NCI-H187 treated with DMSO at 0.1 percent for 48 hours (cell line): ENCODE data around the gene FGD6.
"Not testable (repeated sequence)": the region's sequence is repeated elsewhere in the genome, so short reads cannot be mapped to it uniquely, and the experiment has no call there.

Experiments used
- DNase-seq: peaks from one replicate; lab custom pipeline; 2025; lab: John Stamatoyannopoulos, UW

The FGD6 gene

GRCh38 chr12:95205016-95205624 is 12.1 kb downstream of the FGD6 start:
- no peak for DNase-seq

- DNase-seq, result no peak
These were observed 13.0 kb downstream of the FGD6 start for GRCh38 chr12:95204141-95204866.

DNA sequence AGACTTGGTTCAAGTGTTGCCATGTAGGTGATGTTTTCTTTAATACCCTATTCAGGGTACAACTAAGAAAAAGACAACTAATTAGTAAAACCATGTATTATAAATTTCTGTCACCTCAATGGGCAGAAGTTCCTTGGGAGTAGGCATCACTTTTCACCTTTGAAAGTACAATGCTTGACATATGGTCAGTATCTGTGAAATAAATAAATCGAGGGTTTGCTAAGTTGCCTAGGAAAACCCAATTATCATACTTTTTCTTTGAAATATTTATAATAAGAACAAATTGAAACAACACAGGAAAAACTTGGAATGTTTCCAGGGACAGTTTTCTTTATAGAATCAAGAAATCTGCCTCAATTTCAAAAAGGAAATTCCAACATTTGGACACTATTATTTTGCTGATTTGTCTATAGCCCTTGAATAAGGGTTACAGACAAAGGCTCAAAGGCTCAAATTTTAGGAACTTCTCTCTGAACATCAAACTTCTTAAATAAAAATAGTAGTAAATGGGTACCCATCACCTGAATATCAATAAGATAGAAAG is 13.7 kb downstream of the FGD6 start:
- no peak for DNase-seq

DNA sequence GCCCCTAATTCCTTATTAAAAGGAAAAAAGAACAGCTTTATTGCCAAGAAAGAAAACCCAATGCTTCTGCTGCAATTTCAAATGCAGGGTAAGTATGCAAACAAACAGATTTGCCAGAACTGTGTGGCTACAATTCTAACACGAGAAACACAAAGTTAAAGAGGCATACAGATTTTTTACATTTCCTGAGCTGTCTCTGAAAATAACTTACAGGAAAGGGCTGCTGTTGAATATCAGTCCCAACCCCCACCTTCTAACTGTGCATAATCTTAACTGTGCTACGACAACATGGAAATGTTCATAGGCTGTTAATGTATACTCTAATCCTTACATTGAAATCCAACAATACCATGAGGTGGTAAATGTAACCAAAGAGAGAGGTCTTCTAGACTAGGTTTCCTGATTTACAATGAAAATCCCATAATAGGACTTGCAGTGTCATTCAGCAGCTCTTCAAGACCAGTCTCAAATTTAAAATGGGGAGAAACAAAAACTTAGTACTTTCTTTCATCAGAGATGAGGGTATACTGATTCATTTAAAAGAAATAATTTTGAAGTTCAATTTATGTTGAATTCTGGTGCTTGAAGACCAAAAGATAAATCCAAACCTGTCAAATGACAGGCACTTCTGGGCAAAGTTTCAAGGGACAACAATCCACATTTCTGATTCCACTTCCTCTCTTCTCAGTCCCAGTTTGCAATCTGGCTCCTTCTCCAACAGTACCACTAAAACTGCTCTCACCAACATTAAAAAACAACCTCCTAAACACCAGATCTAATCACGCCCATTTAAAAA is 14.4 kb downstream of the FGD6 start:
- DNase-seq, result no peak

GRCh38 chr12:95201056-95201670 is 16.1 kb downstream of the FGD6 start:
- no peak for DNase-seq

DNA sequence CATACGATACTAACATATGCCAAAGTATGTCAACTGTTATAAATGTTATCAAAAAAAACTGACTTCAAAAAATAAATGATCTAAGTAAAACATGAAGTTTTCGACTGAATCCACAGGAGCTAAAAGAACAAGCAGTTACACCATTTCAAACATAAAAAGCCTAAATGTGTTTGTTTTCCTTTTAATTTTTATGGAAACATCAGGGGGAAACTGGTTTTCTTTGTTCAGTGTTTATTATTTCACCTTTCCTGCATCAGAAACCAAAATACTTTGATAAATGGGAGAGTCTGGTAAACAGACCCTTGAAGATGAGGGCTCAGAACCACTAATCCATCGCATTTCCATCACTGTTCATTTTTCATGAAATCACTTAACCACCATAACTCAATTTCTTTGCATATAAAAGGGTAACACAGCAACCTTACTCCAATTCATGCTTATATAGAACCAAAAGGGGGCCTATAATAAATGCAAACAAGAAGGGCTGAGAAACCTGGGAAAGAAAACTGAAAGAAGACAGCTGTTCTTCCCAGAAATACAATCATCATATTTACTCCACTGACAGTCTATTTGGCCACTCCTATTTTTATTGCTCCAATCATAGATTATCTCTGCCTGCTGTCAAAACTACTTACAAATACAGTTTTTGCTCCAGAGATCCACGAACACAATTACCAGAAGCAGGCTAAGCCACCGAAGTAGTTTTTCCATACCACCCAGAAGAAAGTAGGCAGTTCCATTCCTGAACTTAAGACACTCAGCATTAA is 17.0 kb downstream of the FGD6 start:
- no peak for DNase-seq

- no peak for DNase-seq
These were observed 18.4 kb downstream of the FGD6 start for GRCh38 chr12:95198914-95199313.

DNA sequence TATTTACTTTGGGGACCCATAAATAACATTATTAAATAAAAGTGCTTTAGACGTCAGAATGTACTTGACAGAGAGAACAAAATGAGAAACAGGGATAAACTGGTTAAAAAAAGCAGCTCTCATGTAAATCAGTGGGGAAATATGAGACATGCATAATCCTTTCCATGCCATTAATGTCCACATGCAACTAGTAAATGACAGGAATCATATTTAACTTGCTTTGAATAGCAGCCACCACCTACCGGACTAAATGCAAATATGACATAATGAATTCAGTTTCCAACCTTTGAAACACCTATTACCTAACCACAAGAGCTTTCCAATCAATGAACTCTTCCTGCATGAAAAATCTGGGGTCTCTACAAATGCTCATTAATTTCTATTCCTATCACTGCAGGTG is 19.6 kb downstream of the FGD6 start:
- DNase-seq, result no peak

DNA sequence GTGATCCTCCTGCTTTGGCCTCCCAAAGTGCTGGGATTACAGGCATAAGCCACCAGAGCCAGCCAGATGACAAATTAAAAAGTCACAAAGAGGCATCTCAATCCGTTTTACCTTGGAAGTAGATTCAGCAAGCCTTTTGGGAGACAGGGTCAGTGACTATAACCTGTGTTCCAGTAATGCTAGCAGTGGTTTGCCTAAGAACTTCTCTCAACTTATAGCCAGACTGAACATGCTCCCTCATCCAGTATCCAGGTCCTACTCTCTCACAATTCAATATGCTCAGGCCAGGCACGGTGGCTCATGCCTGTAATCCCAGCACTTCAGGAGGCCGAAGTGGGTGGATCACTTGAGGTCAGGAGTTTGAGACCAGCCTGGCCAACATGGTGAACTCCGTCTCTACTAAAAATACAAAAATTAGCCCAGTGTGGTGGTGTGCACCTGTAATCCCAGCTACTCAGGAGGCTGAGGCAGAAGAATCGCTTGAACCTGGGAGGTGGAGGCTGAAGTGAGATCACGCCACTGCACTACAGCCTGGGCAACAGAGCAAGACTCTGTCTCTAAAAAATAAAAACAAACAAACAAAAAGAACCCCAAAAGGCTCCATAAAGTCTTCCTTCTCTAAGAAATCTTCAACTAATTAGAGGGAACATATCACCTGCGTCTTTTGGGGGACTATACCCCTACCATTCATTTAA is 20.2 kb downstream of the FGD6 start:
- DNase-seq, result not testable (repeated sequence)

- no peak for DNase-seq
These were observed 22.1 kb downstream of the FGD6 start for GRCh38 chr12:95195122-95195521.

DNA sequence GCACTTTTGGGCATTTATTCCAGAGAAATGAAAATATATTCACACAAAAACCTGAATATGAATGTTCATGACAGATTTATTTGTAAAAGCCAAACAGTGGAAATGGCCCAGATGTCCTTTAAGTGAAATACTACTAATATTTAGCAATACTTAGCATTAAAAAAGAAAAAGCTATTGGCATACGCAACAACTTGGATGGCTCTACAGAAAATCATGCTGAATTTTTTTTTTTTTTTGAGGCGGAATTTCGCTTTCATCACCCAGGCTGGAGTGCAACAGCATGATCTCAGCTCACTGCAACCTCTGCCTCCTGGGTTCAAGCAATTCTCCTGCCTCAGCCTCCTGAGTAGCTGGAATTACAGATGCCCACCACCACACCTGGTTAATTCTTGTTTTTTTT is 24.1 kb downstream of the FGD6 start:
- DNase-seq, result no peak

DNA sequence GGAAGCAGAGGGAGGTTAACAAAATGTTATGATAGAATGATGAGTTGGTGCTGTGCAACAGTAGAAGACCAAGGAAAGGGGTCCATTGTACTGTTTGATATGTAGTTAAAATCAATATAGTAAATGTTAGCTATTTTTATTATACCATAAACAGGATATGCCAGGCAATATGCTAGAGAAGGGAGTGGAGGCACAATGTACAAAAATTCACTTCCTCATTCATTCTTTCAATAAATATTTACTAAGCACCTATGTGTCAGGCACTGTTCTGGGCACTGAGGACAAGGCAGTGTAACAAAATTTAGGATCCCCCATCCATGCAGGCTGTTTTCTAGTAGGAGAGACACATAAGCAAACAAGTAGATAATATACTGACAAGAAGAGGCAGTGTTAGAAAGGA is 25.0 kb downstream of the FGD6 start:
- no peak for DNase-seq

GRCh38 chr12:95191060-95191696 is 26.1 kb downstream of the FGD6 start:
- no peak for DNase-seq

DNA sequence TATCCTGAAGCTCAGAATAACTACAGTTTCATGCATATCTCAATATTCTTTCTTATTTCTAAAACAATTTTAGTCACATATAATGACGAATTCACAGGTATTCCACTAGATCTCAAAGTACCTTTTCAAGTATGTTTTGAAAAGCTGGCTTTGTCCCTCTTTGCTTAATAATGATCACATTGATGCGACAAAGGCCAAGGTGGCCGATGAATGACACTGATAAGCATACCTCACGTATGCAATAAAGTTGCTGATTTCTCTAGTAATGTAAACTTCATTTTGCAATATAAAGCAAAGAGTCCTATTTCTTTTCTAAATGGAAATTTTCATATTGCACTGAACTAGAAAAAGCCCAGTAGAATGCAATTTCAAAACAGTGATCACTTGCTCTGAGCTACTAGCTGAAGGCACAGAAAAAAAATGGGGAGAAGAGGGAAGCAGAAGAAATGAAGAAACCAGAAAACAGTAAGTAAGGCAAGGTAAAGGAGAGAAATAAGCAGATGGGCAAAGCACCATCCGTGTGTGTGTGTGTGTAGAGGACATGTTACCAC is 29.3 kb downstream of the FGD6 start:
- DNase-seq, result no peak

DNA sequence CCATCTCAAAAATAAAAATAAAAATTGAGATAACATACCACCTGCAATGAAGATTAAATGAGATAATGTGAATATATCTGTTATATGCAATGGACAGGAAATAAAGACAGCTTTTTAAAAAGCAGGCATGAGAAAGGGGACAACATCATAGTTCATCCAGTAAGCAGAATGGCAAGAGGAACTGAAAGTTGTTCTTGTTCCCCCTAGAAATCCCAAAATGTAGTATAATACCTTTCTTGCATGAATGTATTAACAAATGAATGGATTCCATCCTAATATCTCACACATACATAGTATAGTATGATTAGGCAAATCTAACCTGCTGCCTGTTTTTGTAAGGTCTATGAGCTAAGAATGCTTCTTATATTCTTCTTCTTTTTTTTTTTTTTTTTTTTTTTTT is 31.4 kb downstream of the FGD6 start:
- DNase-seq, result no peak

DNA sequence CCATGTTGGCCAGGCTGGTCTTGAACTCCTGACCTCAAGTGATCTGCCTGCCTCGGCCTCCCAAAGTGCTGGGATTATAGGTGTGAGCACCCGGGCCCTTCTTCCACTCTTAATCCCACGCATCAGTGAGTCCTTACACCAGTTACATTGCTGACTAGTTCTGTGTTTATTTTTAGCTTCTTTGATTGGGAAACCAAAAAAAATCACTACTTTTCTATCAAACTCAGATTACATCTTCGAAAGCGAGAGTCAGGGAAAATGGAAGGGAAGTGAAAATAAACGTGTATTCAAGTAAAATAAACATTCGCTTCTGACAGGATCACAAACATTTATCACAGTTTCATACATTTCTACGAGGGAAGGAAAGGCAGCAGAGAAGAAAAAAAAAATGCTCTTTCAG is 32.2 kb downstream of the FGD6 start:
- no peak for DNase-seq

DNA sequence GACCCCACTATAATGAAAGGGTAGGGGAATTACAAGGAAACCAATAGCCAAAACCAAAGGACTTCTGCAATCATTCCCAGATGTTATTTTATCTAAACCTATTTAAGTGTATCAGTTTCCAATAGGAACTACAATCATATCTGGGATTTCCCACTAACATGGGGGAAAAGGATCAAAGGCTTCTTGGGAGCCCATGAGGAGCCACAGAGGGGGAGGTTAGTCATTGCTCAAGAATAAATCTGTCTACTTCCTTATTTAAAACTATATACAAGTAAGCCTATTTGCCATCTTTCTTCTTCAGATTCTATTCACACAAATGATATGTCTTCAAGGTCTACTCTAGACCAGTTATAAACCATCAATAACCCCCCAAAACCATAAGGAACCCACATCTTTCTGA is 33.1 kb downstream of the FGD6 start:
- DNase-seq, result no peak

GRCh38 chr12:95182868-95183415 is 34.3 kb downstream of the FGD6 start:
- DNase-seq, result no peak

DNA sequence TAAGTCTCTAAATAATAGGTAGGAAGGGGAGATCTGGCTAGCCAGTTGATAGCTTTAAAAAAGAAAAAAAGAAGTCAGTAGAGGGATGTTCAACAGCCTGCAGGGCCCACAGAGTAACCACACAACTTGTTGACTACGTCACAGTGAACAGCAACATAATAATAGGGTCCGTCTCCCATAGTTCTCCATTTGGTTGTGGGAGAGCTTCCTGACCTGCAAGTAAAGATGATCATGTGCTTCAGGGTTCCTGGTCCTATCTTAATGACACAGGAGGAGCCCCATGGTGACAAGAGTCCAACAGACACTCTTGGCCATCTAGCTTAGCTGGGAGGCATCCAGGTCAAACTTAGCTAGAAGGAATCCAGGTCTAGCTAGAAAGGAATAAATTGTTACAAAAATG is 36.2 kb downstream of the FGD6 start:
- no peak for DNase-seq

GRCh38 chr12:95179011-95179410 is 38.3 kb downstream of the FGD6 start:
- no peak for DNase-seq
